Lung (tissue), 16 donors: Measurements from ENCODE around the gene ELL3. TPM values are rescaled to one million over a fixed set of nuclear protein-coding genes. Genes with fewer than 3 reads are reported as not detected.
A peak's percentile ranks its signal among the peaks of the same experiment; 100 is the strongest.
"Not testable (repeated sequence)": the region's sequence is repeated elsewhere in the genome, so short reads cannot be mapped to it uniquely, and the experiment has no call there.

Experiments used
- ATAC-seq: fragments of 200-7000 bp; cut with Tn5 transposase; one replicate; pipeline ENCODE4 v1.9.1; 2020; ENCODE audit warnings: moderate number of reproducible peaks; ENCODE audit not compliant: insufficient read depth, low FRiP score
- DNase-seq, 3 donors: peaks; one replicate each; pipeline ENCODE4 v3.0.0-alpha.2; 2013 to 2017
- H3K27ac ChIP-seq, 2 donors: one replicate each; pipeline ENCODE4 v1.5.1; 2013; ENCODE audit warnings: mild to moderate bottlenecking in 2 of 2, moderate library complexity in 2 of 2, control low read depth in 1 of 2, inconsistent platforms in 1 of 2, low read depth in 1 of 2, low read length in 1 of 2
- H3K27me3 ChIP-seq, 3 donors: one replicate each; pipeline ENCODE4 v1.5.1; 2013; ENCODE audit warnings: low read length in 2 of 3; ENCODE audit not compliant: control insufficient read depth in 3 of 3, insufficient read depth in 3 of 3
- H3K36me3 ChIP-seq, 4 donors: one replicate each; pipeline ENCODE4 v1.5.1; 2013; ENCODE audit warnings: low read length in 4 of 4, mild to moderate bottlenecking in 1 of 4, moderate library complexity in 1 of 4; ENCODE audit not compliant: control insufficient read depth in 4 of 4, insufficient read depth in 4 of 4
- H3K4me1 ChIP-seq, 5 donors: one replicate each; pipeline ENCODE4 v1.5.1; 2013; ENCODE audit warnings: low read length in 5 of 5, mild to moderate bottlenecking in 2 of 5, moderate library complexity in 1 of 5; ENCODE audit not compliant: control insufficient read depth in 5 of 5, insufficient read depth in 5 of 5
- H3K4me3 ChIP-seq: one replicate; pipeline ENCODE4 v1.5.1; 2013; ENCODE audit warnings: mild to moderate bottlenecking, control low read depth, moderate library complexity
- H3K9ac ChIP-seq, 2 donors: one replicate each; pipeline ENCODE4 v1.5.1; 2013; ENCODE audit warnings: low read length in 2 of 2, control low read depth in 1 of 2; ENCODE audit not compliant: insufficient read depth in 1 of 2
- H3K9me3 ChIP-seq, 4 donors: one replicate each; pipeline ENCODE4 v1.5.1; 2013; ENCODE audit warnings: low read length in 3 of 4, mild to moderate bottlenecking in 1 of 4, moderate library complexity in 1 of 4; ENCODE audit not compliant: control insufficient read depth in 4 of 4, insufficient read depth in 3 of 4
- CTCF ChIP-seq: IDR thresholded peaks from 2 replicates; pipeline ENCODE4 v1.5.1; 2012; ENCODE audit warnings: mild to moderate bottlenecking; ENCODE audit errors: control extremely low read depth, extremely low read depth
- WGBS, 2 donors: extraction: QIAGEN DNeasy Blood & Tissue Kit; methylation state at CpG; one replicate each; pipeline ENCODE4 v1.1.7; 2013; 5-methylcytosine and 5-hydroxymethylcytosine counted together
- long read RNA-seq, 5 donors: transcript quantifications; one replicate each; lab custom pipeline, GENCODE V29; 2026
- polyA plus RNA-seq, 2 donors: library from polyadenylated mRNA; stranded (reverse); fragments of 200-250 nt; gene quantifications; one replicate each; pipeline ENCODE4 v1.2.1, GENCODE V29; 2013
- total RNA-seq, 2 donors: library from RNA; depleted of rRNA in 1 of 2; stranded (reverse); fragments of >200 nt in 1 of 2; gene quantifications; one replicate each; pipeline ENCODE4 v1.2.1, GENCODE V29; 2014 to 2021
- donor health status: control.
- donor health status: control.
- donor health status: Bipolar disorder and iron deficiency.
- donor health status: healthy.
- donor health status: DM: yes; HTN: yes; CAD: no.

Gene ELL3
- 10 to 100 TPM in 1 of 2 donors, 1 to 10 TPM in 1; 4.8 to 15.5 TPM for total RNA-seq
- 1 to 10 TPM; 3.6 to 4.2 TPM for polyA plus RNA-seq
- long read RNA-seq, donor 1, result 0 reads
- long read RNA-seq, donor 2, result 0 reads
- long read RNA-seq, donor 3, result 0 reads
- long read RNA-seq, donor 4, partial matches to known transcripts, result 0 of 1 reads
- long read RNA-seq, donor 4, other reads (novel, unspliced or antisense), result 0 of 1 reads
- long read RNA-seq, donor 5, result 0 reads

- Histone ChIP-seq H3K9ac (peak within 1 kb of the TSS; percentile 68 to 73), H3K27ac (peak within 1 kb of the TSS; percentile 70 to 77), H3K27me3 (no peaks in the 10 kb centered on the region), H3K4me3 (peak within 1 kb of the TSS; percentile 25), H3K4me1 (peaks cover 0 to 12% (median 4%) of the 10 kb centered on the region in 5 donors), H3K9me3 (no peaks in the 10 kb centered on the region), H3K36me3 (peaks cover 6 to 14% (median 10%) of the 10 kb centered on the region in 4 donors)
- no peak for TF ChIP-seq CTCF
- 2 to 3% methylated on average over 27 to 41 of the region's 41 CpGs for WGBS, 2 donors
- ATAC-seq (peak; percentile 91), DNase-seq (peak; percentile 65 to 79 (median 74))
These were observed at the start of gene ELL3 for GRCh38 chr15:43776718-43777266. ELL3 (minus strand) TSS chr15:43776966; CDS start chr15:43776901, 65 bp downstream.

- no peak for TF ChIP-seq CTCF
- 93 to 96% methylated on average over 11 of the region's 11 CpGs for WGBS, 2 donors
- Histone ChIP-seq H3K27ac (no peak overlapping the region), H3K4me3 (no peak overlapping the region), H3K36me3 (peaks cover 0 to 2% (median 0%) of the 10 kb centered on the region in 4 donors), H3K4me1 (peaks cover 5 to 32% (median 7%) of the 10 kb centered on the region in 5 donors), H3K9me3 (no peaks in the 10 kb centered on the region), H3K9ac (no peak overlapping the region), H3K27me3 (no peaks in the 10 kb centered on the region)
- no peak for DNase-seq
- ATAC-seq, result no peak
These were observed 49.3 kb upstream of the ELL3 start for GRCh38 chr15:43826029-43826507.

- H3K4me3 ChIP-seq, H3K9ac ChIP-seq, H3K27ac ChIP-seq, ATAC-seq, H3K27me3 ChIP-seq, DNase-seq, H3K9me3 ChIP-seq, H3K36me3 ChIP-seq: not testable (repeated sequence)
- 93 to 94% methylated on average over 11 of the region's 11 CpGs for WGBS, 2 donors
- peaks cover 5 to 32% (median 7%) of the 10 kb centered on the region in 5 donors for H3K4me1 ChIP-seq
These were observed 48.5 kb upstream of the ELL3 start for GRCh38 chr15:43825305-43825704.
